Measurements from ENCODE around the gene NACAD.

The NACAD gene

GRCh38 chr7:45073786-45074527, 14.8 kb downstream of the NACAD start:
- FAIRE-seq, result no peak

GRCh38 chr7:45073031-45073785, 15.6 kb downstream of the NACAD start:
- no peak for FAIRE-seq

DNA sequence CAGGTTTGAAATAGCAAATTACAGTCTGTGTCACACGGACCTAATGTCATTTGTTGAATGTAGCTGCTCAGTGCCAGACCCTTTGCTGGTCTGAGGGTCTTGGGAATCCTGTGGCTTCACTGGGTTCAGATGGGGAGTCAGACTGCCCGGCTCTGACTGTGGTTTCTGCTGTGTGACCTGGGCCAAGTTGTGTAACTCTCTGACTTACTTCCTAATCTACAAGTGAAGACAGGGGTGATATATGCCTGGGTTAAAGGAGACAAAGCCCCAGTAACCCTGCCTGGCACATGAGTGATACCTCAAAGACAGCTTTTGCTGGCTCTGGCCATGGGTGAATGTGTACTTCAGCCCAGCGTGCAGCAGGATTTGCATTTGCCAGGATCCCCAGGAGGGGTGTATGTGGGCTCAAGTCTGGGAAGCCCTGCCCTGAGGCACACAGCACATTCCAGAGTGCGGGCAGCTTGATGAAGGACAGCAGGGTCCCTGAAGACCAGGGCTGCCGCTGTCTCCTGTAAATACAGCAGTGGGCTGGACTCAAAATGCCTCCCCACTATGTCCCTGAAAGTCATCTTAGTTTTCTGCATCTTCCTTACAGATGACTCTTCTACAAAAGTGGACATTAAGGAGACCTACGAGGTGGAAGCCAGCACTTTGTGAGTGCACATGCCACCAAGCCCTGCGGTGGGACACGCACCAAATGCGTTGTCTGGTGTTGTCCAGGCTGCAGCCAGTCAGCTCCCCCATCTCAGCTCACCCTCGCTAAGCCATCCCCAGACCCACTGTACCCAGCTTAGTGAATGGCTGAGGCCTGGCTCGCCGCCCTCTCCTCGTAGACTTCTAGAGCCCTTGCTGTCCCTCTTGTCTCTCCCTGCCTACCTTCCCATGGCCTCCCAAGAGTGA, 16.4 kb downstream of the NACAD start:
- FAIRE-seq, result no peak

DNA sequence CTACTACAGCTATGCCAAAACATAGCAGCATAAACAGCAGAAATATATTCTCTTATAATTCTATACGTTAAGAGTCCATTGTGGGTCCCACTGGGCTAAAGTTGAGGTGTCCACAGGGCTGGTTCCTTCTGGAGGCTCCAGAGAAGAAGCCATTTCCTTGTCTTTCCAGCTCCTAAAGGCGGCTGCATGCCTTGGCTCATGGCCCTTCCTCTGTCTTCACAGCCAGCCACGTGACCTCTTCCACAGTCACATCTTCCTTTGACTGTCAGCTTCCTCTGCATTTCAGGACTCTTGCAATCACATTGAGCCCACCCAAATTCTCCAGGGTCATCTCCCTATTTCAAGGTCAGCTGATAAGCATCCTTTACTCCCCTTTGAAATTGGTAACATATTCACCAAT, 17.2 kb downstream of the NACAD start:
- FAIRE-seq, result no peak

DNA sequence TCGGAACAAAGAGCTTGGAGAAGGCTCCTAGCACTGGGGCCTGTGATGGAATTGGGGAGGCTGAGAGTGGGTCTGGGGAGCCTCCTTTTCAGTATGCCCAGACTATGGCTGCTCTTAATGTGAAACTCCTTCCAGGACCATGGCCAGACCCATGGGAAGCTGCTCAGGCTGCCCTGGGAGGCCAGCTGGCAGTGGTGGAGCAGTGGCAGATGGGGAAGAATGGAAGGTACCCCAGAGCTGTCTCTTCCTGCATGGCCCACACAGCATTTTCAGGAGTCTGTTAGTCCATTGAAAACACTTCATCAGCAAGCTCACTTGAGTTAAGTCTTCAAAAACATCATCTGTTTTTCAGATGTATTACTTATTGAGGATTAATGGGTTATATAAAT, 18.5 kb downstream of the NACAD start:
- no peak for FAIRE-seq

DNA sequence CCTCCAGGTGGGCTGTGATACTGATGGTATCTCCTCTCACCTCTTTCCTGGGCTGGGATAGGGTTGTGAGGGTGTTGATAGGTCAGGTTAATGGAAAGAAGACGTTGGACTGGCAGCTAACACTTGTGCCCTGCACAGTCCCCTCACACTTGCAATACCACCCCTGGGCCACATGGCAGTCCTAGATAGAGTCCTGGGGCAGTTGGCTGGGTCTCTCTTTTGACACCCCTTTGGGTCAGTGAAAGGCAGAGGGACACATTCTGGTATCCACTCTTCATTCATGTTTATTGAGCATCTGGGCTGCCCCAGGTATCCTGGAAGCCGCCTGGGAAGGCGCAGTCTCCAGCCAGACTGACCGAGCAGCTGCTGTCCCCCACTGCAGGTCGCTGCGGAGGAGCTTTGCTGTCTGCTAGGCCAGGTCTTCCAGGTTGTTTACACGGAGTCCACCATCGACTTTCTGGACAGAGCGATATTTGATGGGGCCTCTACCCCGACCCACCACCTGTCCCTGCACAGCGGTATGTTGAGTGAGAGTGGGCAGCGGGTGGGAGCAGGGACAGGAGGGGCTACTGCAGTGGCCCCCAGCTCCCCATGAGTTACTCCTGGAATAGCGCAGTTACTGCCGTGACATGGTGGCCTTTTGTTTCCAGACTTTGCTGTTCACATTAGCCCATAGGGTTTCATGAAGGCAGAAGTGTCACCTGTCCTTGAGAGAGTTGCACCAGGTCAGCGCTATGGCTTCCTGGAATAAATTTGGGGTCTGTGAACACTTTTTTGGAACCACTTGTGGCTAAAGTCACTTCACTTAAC, 19.1 kb downstream of the NACAD start:
- no peak for FAIRE-seq

DNA sequence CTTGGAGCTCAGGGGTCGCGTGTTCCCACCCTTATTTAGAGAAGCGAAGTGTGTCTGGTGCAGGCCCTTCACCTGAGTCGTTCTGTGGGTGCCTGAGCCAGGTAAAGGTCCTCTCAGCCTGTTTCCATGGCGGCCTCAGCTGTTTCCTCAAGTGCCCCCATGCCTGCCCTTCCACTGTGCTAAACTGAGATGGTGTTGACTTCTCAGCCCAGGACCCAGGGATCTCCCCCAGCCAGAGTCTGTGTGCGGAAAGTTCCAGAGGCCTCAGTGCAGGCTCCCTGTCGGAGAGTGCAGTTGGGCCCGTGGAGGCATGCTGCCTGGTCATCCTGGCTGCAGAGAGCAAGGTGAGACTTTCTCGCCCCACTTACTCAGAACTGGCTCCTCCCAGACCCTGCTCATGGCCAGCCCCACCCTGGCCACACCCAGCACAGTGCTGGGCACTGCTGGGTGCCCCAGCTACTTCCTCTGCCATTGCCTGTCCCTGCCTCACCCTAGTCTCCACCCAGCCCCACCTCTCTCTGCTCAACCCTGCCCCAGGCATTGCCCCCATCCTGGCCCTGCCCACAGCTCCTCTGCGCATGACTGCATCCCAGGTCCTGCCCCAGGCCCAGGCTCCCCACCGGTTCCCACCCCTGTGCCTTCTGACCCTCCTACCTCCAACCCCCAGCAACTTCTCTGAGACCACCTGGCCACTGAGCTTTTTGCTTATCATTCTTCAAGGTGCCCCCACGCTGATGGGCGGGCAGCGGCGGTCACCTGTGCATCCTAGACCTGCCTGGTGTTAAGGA, 20.3 kb downstream of the NACAD start:
- FAIRE-seq, result no peak

DNA sequence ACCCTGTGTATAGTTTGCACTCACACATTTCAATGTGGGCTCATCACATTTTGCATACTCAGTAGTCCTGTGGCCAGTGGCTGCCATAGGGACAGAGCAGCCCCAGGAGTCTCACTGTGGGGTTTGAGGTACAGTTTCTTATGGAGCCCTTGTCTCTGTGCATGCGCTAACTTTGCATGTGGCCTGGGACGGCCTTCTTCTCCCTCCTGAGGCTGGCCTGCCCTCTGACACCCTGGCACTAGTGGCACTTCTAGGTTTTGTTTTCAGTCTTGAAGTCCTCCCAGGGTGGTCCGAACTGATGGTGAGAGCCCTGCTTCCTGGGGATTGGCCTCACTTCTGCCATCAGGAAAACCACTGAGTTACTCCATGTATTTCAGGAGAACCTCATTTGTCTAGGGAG, 21.2 kb downstream of the NACAD start:
- FAIRE-seq, result no peak

DNA sequence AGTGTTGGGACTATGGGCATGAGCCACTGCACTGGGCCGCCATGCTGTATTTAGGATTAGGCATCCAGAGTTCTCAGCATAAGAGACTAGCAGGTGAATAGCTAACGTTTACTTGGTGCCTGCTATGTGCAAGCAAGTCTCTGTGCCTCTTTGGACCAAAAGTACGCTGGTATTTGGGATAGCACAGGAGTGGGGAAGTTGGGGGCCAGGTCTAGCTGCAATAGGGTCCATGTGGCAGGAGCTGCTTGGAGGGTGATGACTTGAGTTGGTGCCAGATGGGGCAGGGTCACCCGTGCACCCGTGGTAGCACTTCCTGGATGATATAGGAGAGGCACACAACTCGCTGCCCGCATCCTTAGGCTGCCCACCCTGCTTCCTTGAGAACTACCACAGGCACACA, 22.4 kb downstream of the NACAD start:
- no peak for FAIRE-seq

DNA sequence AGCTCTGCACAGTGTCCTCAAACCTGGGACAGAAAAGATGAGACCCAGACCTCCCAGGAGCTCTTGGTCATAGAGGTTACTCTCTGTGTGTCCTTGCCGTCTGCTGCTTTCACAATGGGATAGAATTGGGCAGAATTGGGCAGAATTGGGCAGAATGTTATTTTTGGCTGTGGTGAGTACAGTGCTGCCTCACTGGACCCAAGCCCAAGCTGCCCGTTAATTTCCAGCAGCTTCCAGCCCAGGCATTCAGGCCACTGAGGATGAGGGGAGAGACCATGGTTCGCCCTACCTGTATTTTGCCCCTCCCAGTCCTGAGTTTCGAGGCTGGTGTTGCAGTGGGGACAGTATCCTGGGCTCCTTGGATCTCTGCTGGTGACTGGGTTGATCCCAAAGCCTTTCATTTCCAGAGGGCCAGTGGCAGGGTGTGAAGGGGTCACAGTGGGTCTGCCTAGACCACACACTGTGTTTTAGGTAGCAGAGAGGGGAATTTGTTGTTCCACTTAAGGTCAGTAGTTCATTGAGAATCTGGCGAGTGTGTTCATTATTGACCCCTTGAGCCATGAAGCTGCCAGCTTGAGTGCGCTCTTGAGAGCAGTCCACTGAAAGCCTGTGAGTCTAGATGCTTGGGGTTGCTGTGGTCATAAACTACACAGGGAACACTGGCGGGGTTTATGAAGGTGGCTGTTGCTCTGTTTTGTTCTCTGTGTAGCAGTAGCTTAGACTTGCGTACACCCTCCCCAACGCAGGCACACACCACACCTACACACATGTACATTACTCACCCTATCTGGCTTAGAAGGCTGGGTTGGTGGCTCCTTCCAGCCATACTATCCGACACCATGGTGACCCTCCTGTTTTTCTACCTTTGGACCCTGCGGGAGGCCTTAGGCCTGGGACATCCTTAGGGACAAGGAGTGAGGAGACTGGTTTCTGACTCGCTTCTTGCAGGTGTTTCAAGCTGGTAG, 23.5 kb downstream of the NACAD start:
- FAIRE-seq, result no peak

DNA sequence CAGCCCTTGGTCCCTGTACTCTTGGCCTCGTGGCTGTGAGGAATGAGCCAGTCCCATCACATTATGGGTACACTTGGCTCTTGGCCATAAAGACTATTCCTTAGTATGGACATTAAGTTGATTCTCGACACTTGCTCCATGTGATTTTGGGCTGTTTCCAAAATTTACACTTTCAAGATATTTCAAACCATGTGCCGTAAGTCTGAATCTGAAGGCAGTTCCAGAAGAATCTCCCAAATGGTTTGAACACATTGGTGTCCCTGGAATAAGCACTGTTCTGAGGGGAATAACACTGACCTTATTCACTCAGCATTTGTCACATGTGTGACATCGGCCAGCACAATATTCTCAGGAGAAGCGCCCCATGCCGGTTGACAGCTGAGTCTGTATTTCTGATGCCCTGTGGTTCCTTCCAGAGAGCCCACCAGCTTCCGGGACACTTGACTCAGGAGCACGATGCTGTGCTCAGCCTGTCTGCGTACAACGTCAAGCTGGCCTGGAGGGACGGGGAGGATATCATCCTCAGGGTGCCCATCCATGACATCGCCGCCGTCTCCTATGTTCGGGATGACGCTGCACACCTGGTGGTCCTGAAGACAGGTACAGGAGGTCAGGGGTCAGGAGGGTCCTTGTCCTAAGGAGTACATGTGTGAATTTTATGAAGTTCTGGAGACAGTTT, 24.6 kb downstream of the NACAD start:
- FAIRE-seq, result no peak

DNA sequence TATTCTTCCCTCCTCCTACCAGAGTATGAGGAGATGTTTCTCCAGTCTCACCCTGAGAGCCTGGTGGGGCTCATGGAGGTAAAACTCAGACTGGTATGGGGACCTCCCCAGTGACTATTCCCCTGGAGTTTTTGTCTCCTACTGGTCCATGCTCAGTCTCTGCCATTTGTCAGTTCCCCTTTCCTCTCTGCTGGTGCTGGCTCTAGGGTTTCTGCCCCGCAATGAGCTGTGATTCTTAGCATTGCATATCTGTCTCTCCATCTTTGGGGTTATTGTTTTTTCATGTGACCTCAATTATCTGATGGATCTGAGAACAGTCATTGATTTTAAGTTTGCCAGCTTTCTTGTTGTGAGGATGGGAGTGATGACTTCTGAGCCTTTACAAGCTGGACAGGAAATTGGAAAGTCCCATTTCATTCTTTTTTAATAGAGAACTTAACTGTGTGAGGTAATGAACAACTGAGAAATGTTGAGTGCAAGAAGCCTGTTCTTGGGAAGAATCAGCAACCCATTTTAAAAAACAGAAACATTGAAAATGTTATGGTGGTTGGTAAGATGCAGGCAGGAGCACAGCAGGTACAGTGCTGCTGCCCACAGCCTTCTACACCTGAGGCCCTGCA, 26.9 kb downstream of the NACAD start:
- no peak for FAIRE-seq

DNA sequence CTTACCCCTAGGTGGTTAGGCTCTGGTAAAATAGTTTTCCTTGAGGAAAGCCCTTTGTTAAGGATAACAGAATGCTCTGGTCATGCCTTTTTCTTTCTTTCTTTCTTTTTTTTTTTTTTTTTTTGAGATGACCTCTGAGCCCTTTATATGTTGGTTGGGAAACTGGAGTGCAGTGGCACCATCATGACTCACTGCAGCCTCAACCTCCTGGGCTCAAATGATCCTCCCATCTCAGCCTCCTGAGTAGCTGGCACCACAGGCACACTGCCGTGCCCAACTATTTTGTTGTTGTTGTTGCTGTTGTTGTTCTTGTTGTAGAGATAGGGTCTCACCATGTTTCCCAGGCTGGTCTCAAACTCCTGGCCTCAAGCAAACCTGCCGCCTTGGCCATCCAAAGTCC, 27.4 kb downstream of the NACAD start:
- FAIRE-seq, result no peak

DNA sequence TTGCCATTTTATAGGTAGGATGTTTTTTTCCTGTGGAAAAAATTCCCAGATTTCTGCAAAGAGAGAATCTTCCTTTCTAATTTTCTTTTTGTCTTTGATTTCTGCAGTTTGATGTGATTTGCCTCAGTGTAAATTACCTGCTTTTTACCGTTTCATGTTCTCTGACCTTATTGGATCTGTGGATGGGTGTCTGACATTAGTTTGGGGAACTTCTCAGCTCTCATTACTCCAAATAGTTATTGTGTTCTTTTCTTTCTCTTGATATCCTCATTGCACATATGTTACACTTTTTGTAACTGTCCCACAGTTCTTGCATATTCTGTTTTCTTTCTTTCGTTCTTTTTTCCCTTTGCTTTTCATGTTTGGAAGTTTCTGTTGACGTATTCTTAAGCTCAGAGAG, 28.5 kb downstream of the NACAD start:
- no peak for FAIRE-seq

DNA sequence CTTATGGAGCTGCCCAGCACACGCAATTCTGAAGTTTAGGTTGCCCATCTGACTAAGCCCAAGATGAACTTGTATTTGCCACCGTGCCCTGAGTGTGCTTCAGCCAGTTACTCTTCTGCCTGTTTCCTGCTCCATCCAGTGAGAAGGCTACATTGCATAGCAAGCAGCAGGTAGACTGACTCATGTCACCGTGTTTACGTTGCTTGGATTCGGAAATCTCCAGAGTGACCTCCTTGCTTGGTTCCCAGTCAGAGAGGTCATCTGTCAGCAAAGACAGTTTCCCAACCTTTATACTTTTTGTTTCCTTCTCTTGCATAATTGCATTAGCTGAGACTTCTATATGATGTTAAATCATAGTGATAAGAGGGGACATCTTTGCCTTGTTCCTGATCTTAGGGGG, 30.9 kb downstream of the NACAD start:
- FAIRE-seq, result no peak

GRCh38 chr7:45055594-45056219, 33.1 kb downstream of the NACAD start:
- no peak for FAIRE-seq

DNA sequence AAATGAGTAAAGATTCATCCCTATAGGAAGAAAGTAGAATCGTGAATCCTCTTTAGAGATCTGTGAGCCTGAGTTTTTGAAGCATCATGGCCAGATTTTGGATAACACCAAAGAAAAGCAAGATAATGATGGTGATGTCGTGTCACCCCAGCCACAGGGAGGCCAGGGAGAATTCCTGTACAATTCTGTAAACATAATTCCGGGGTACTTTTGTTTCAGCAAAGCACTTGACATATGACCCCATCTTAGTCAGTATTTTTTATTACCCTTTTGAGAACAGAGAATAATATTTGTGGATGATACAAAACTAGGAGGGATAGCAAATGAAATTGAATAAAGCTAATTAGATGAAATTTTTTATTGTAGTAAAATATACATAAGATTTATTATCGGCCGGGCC, 33.8 kb downstream of the NACAD start:
- no peak for FAIRE-seq

- no peak for FAIRE-seq
These were observed 34.3 kb downstream of the NACAD start for GRCh38 chr7:45054442-45054841.

DNA sequence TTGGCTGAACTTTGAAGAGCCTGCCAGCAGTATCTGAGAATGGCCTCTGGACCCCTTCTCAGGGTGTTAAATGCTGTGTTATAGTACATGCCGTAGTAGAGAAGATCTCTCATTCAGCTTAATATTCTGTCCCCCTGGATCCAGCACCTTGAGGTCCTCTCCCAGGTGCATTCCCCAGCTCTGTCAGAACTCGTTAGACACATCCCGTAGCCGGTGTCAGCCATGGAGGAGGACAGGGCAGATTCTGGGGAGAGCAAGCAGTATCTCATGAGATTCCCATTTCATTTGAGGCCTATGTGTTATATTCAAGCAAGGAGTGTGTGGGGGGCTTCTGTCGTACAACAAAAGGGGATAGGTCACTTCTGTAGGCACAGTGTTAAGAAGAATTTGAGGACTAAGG, 34.8 kb downstream of the NACAD start:
- no peak for FAIRE-seq
